ENCODE measurements around the gene PBLD.

Gene PBLD

GRCh38 chr10:68271196-68271882 lies 61.4 kb downstream of the PBLD start:
- TF ChIP-seq, protein P1, sequence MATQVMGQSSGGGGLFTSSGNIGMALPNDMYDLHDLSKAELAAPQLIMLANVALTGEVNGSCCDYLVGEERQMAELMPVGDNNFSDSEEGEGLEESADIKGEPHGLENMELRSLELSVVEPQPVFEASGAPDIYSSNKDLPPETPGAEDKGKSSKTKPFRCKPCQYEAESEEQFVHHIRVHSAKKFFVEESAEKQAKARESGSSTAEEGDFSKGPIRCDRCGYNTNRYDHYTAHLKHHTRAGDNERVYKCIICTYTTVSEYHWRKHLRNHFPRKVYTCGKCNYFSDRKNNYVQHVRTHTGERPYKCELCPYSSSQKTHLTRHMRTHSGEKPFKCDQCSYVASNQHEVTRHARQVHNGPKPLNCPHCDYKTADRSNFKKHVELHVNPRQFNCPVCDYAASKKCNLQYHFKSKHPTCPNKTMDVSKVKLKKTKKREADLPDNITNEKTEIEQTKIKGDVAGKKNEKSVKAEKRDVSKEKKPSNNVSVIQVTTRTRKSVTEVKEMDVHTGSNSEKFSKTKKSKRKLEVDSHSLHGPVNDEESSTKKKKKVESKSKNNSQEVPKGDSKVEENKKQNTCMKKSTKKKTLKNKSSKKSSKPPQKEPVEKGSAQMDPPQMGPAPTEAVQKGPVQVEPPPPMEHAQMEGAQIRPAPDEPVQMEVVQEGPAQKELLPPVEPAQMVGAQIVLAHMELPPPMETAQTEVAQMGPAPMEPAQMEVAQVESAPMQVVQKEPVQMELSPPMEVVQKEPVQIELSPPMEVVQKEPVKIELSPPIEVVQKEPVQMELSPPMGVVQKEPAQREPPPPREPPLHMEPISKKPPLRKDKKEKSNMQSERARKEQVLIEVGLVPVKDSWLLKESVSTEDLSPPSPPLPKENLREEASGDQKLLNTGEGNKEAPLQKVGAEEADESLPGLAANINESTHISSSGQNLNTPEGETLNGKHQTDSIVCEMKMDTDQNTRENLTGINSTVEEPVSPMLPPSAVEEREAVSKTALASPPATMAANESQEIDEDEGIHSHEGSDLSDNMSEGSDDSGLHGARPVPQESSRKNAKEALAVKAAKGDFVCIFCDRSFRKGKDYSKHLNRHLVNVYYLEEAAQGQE (IDR thresholded peaks at IDR 0.05; ENCODE audit: insufficient replicate concordance, low read depth): no peak
- TF ChIP-seq, protein P2, sequence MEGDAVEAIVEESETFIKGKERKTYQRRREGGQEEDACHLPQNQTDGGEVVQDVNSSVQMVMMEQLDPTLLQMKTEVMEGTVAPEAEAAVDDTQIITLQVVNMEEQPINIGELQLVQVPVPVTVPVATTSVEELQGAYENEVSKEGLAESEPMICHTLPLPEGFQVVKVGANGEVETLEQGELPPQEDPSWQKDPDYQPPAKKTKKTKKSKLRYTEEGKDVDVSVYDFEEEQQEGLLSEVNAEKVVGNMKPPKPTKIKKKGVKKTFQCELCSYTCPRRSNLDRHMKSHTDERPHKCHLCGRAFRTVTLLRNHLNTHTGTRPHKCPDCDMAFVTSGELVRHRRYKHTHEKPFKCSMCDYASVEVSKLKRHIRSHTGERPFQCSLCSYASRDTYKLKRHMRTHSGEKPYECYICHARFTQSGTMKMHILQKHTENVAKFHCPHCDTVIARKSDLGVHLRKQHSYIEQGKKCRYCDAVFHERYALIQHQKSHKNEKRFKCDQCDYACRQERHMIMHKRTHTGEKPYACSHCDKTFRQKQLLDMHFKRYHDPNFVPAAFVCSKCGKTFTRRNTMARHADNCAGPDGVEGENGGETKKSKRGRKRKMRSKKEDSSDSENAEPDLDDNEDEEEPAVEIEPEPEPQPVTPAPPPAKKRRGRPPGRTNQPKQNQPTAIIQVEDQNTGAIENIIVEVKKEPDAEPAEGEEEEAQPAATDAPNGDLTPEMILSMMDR (IDR thresholded peaks at IDR 0.05; ENCODE audit: insufficient read depth, low read length): no peak
- no peak for TF ChIP-seq GABPA (IDR thresholded peaks at IDR 0.05; ENCODE audit: low read depth)
- TF ChIP-seq SPI1 (IDR thresholded peaks at IDR 0.05; ENCODE audit: borderline replicate concordance, low read depth): no peak
- no peak for TF ChIP-seq POLR2AphosphoS5 (IDR thresholded peaks at IDR 0.05; ENCODE audit: low read depth)
- H3K27me3 ChIP-seq (ENCODE audit: insufficient read depth, poor library complexity, severe bottlenecking): no peaks in the 10 kb centered on the region
- no peak overlapping the region for H3K27ac ChIP-seq (replicated peaks)
- no peak overlapping the region for H3K4me3 ChIP-seq (replicated peaks; ENCODE audit: insufficient read depth, low read length)
- no peak for DNase-seq (ENCODE audit: low read depth in 1 of 2, low spot score in 1 of 2)

DNA sequence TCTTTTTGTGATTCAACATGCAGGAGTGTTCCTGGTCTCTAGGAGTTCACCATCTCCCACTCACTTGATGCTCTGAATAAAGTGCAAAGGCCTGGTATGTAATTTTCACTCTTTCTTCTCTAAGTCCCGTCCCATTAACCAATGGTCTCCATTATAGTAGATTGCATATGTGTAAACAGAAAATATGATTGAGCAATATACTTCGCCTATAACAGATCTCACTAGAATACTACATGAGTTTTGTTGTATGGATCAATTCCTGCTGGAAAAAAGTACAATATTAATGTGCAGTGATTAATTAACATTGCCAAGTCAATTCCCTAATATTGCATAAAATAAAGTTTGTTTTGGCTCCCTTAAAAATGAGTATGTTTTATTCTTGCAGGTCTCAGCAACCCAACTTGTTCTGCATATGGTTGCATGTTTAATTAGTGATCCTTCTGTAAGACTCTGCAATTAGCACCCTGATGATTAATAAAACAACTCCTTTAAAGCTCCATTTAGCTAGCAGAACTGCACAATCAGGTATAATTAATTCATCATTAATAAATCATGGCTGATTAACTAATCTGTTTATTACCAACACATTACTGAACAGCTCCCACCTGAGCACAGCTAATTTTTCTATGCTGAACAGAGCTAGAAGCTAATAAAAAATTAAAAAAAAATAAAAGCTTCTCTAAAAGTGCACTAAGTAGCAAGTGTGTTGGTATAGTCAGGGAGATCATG lies 63.0 kb downstream of the PBLD start:
- DNase-seq (ENCODE audit: low read depth in 1 of 2, low spot score in 1 of 2): no peak
- H3K27ac ChIP-seq (replicated peaks): no peak overlapping the region
- TF ChIP-seq, protein P1 (IDR thresholded peaks at IDR 0.05; ENCODE audit: insufficient replicate concordance, low read depth): no peak
- no peak for TF ChIP-seq GABPA (IDR thresholded peaks at IDR 0.05; ENCODE audit: low read depth)
- TF ChIP-seq POLR2AphosphoS5 (IDR thresholded peaks at IDR 0.05; ENCODE audit: low read depth): no peak
- TF ChIP-seq, protein P2 (IDR thresholded peaks at IDR 0.05; ENCODE audit: insufficient read depth, low read length): no peak
- no peaks in the 10 kb centered on the region for H3K27me3 ChIP-seq (ENCODE audit: insufficient read depth, poor library complexity, severe bottlenecking)
- H3K4me3 ChIP-seq (replicated peaks; ENCODE audit: insufficient read depth, low read length): no peak overlapping the region

DNA sequence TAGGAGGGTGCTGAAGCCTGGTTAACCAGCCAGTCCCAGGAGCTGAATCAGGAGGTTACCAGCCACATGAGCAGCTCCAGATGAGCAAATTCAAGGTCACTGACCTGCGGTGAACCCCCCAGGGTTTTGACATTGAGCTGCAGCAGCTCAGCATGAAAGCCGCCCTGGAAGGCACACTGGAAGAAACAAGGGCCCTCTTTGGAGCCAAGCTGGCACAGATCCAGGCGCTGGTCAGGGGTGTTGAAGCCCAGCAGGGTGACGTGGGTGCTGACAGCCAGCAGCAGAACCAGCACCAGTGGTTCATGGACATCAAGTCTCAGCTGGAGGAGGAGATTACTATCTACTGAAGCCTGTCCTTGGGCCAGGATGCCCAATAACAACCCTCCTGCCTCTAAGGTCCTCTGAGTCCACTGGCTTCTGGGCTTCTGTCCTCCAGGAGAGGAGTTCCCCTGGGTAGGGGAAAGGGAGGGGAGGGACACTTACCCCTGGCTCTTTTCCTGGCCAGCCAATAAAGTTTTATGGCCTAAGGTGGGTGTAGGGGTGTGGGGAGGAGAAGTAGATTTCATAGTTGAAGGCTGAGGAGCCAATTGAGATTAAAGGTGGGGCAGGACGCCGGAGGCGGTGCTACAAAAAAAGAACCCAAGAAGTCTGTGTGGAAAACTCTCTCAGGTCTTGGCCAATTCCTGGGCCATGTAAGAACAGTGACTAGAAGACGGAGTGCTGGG lies 71.4 kb downstream of the PBLD start:
- TF ChIP-seq, protein P1 (IDR thresholded peaks at IDR 0.05; ENCODE audit: insufficient replicate concordance, low read depth): no peak
- no peak for TF ChIP-seq GABPA (IDR thresholded peaks at IDR 0.05; ENCODE audit: low read depth)
- TF ChIP-seq, protein P2 (IDR thresholded peaks at IDR 0.05; ENCODE audit: insufficient read depth, low read length): no peak
- TF ChIP-seq SPI1 (IDR thresholded peaks at IDR 0.05; ENCODE audit: borderline replicate concordance, low read depth): no peak
- TF ChIP-seq POLR2AphosphoS5 (IDR thresholded peaks at IDR 0.05; ENCODE audit: low read depth): no peak
- H3K27ac ChIP-seq (replicated peaks): no peak overlapping the region
- DNase-seq (ENCODE audit: low read depth in 1 of 2, low spot score in 1 of 2): no peak
- no peaks in the 10 kb centered on the region for H3K27me3 ChIP-seq (ENCODE audit: insufficient read depth, poor library complexity, severe bottlenecking)
- no peak overlapping the region for H3K4me3 ChIP-seq (replicated peaks; ENCODE audit: insufficient read depth, low read length)

Measured in HL-60 (cell line).